Vagina (tissue), 2 donors: ENCODE measurements around the gene RAC3.

ENCODE experiments used
- CTCF ChIP-seq, 3 experiments: fragments of 450-650 bp in 2 of 3; fragments of 200-600 bp in 1 of 3; sonication (generic) in 1 of 3; IDR thresholded peaks; one replicate each; pipeline ENCODE4 v1.5.1; 2017 to 2019; ENCODE audit warnings: antibody characterized with exemption in 3 of 3, mild to moderate bottlenecking in 2 of 3, moderate library complexity in 2 of 3
- POLR2A ChIP-seq, 2 donors: fragments of 450-650 bp; IDR thresholded peaks; one replicate each; pipeline ENCODE4 v1.6.1; 2017; ENCODE audit warnings: antibody characterized with exemption in 2 of 2, mild to moderate bottlenecking in 2 of 2, moderate library complexity in 2 of 2
- POLR2AphosphoS5 ChIP-seq, 2 donors: sonication (generic); formaldehyde crosslinking; IDR thresholded peaks; one replicate each; pipeline ENCODE4 v1.9.0; 2017; ENCODE audit warnings: antibody characterized with exemption in 2 of 2, mild to moderate bottlenecking in 2 of 2, low read depth in 1 of 2; ENCODE audit not compliant: insufficient read depth in 1 of 2

GRCh38 chr17:82080789-82081464 is 49.4 kb downstream of the RAC3 start:
- TF ChIP-seq CTCF (IDR thresholded peaks at IDR 0.05) (no peak), POLR2AphosphoS5 (IDR thresholded peaks at IDR 0.05; ENCODE audit: insufficient read depth in 1 of 2, low read depth in 1 of 2) (no peak), POLR2A (IDR thresholded peaks at IDR 0.05) (no peak)
